GM12892 (cell line): ENCODE results near the gene NT5DC1.

ENCODE experiments used
- POLR2A ChIP-seq: IDR thresholded peaks from 2 replicates; pipeline ENCODE4 v1.6.1; 2011; ENCODE audit warnings: low read depth, low read length, control low read depth
- POLR2AphosphoS5 ChIP-seq: IDR thresholded peaks from 2 replicates; pipeline ENCODE4 v1.6.1; 2011; ENCODE audit warnings: low read depth, low read length, control low read depth
- TAF1 ChIP-seq: IDR thresholded peaks from 2 replicates; pipeline ENCODE4 v1.6.1; 2011; ENCODE audit warnings: low read depth, mild to moderate bottlenecking, control low read depth, low read length, borderline replicate concordance

- peak; percentile 81 for TF ChIP-seq POLR2A
- peak; percentile 72 for TF ChIP-seq POLR2AphosphoS5
- TF ChIP-seq TAF1, result 0 out of 2 replicates have a peak, but pooled peaks have one; percentile 51
Observed at GRCh38 chr6:116279232-116280160, 178.8 kb downstream of the NT5DC1 start, which contains the start of gene TSPYL1.
